B cell (primary cell): Measurements from ENCODE around the gene SYT2.

Experiments
- CTCF ChIP-seq: fragments of 200-600 bp; IDR thresholded peaks from one replicate; pipeline ENCODE4 v1.8.0; 2022; ENCODE audit warnings: antibody characterized with exemption, mild to moderate bottlenecking
- EZH2 ChIP-seq: IDR thresholded peaks from 2 replicates; pipeline ENCODE4 v1.6.1; 2012; ENCODE audit warnings: borderline replicate concordance, low read depth, mild to moderate bottlenecking, moderate library complexity, low read length; ENCODE audit not compliant: insufficient read depth, poor library complexity, severe bottlenecking

DNA sequence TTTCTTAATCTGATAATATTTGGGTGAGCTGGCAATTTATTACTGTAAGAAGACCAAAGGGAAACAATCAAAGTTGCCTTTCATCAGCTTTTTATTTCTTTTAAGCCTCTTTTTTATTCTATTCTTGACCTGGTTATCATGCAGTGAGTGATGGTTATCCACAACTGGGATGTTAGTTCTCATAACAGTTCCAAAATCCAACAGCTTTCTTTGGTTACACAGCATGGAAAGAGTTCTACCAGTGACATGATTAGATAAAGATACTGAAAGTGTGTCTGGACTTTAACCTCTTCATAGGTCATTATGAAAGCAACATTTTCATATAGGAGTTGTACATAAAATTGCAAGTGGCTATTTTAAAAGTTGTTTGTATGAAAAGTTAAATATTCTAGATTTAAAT lies 163.0 kb downstream of the SYT2 start:
- TF ChIP-seq CTCF (no peak), EZH2 (no peak)
